Hematopoietic multipotent progenitor cell (in vitro differentiated cells): ENCODE data around the gene CBLN4. TPM values are rescaled to one million over a fixed set of nuclear protein-coding genes. Genes with fewer than 3 reads are reported as not detected.

Source experiments
- DNase-seq, 3 donors: peaks; one replicate each; pipeline ENCODE4 v3.0.0-alpha.2; 2011 to 2015; ENCODE audit warnings: low read depth in 2 of 3, low spot score in 2 of 3
- total RNA-seq: library from RNA; depleted of rRNA; stranded (reverse); fragments of >200 nt; gene quantifications from one replicate; pipeline ENCODE4 v1.2.3, GENCODE V29; 2012

Gene CBLN4
- under 0.01 TPM for total RNA-seq

GRCh38 chr20:56005389-56005715 lies at the start of gene CBLN4:
Gene CBLN4, minus strand, starts transcription at chr20:56005519. Its CDS starts 1,348 bp downstream, at chr20:56004171.
- DNase-seq = no peak

- DNase-seq = no peak
These were observed 37.9 kb upstream of the CBLN4 start for GRCh38 chr20:56043227-56043626.

GRCh38 chr20:56032251-56032650 lies 26.9 kb upstream of the CBLN4 start:
- DNase-seq = no peak

DNA sequence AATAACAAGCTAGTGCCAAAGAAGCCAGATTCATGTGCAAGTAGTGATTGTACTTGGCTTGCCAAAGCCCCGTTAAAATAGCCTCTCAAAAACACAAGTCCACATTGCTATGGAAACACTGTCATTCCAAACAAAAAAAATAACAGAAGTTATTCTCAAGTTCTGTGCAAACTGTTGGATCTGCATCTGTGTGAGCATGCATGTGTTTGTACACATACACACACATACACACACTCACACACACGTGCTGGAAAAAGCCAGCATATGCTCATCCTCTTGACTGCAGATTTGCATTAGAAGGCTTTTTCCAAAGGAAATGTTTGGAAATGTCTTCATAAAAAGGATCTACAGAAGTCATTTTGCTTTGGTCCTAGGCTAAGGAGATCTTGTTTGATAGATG lies 13.4 kb upstream of the CBLN4 start:
- DNase-seq = no peak

DNA sequence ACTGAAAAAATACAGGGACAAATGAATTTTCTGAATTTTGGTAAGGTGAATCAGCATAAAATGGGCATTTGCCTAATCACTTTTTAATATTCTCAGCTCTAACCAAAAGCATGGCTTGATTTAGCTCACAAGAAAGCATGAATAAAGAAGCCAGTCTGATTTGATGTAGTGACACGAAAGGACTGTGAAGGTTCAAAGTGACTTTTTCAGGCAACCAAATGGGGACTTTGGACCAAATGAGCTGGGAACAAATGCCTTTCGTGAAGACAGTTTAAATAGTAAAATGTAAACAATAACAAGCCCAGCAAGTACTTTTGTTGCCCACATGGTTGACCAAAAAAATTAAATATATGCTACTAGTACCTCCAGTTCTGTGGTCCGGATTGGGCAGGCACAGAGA lies 12.9 kb upstream of the CBLN4 start:
- no peak for DNase-seq

DNA sequence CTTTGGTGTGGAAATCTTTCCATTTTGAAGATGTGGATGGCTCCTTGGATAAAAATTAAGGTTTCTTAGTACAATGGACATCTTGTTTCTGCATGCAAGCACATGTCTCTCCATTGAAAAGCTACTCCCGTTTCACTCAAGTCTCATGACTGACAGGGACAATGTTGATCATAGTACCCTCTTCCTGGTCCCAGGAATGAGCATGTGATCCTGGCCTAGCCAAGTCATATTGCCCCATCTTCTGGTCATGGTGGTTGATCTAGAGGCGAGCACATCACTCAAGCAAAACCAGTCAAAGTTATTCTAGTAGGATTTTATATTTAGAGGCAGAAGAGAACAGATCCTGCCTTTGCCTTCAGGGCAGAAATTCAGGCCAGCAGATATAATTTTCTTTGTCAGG lies 12.2 kb upstream of the CBLN4 start:
- no peak for DNase-seq

DNA sequence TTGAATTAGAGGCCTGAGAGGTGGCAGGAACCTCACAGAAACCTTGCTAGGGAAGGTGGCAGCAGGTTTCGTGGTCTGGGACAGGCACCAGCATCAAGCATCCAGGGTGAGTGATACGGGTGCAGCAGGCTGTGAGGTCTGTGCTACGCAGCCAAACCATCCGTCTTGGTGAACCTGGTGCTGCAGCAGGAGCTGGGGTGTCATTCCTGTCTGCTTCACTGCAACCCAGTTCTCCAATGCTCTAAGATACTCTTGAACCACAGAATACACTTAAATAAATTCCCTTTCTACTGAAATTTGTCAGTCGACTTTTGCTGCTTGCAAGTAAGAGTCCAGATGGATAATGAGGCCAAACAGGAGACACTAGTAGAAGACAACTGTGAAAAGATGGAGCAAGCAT lies 9.7 kb upstream of the CBLN4 start:
- DNase-seq = no peak

DNA sequence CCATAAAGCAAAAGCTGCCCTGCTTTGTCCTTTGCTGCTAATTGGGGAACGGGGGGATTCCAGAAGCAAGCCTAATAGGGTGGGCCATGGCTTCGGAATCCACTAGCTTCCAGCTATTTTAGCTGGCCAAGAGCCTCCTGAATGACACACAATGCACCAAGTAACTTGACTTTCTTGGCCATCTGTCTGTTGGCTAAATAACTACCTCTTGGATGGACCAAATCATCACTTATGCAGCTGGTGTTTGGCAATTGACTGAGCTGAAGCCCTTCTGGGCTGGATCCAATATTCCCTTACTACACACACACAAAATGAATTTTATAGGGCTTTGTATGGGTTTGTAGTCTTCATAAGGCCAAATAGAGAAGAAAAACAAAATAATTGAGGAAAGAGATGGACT lies 8.8 kb upstream of the CBLN4 start:
- no peak for DNase-seq

- no peak for DNase-seq
These were observed 519 bp downstream of the CBLN4 start for GRCh38 chr20:56004611-56005388.

DNA sequence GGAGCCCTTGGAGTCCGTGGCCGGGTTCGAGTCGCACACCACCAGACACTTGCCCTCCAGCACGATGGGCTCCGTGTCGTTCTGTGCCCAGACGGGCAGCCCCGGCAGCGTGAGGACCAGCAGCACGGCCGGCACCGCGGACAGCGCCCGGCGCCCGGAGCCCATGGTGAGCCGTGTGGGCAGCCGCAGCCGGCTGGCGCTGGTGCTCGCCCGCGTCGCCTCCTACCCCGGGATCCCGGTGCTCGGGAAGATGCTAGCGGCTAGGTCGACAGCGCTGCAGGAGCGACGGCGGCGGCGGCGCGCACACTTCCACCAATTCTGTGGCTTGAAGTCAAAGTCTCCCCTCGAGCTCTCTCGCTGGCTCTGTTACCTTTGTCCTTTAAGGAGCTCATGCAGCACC lies 1.3 kb downstream of the CBLN4 start:
- no peak for DNase-seq

- no peak for DNase-seq
These were observed 2.2 kb downstream of the CBLN4 start for GRCh38 chr20:56002908-56003800.

GRCh38 chr20:56001890-56002289 lies 3.4 kb downstream of the CBLN4 start:
- DNase-seq = no peak

DNA sequence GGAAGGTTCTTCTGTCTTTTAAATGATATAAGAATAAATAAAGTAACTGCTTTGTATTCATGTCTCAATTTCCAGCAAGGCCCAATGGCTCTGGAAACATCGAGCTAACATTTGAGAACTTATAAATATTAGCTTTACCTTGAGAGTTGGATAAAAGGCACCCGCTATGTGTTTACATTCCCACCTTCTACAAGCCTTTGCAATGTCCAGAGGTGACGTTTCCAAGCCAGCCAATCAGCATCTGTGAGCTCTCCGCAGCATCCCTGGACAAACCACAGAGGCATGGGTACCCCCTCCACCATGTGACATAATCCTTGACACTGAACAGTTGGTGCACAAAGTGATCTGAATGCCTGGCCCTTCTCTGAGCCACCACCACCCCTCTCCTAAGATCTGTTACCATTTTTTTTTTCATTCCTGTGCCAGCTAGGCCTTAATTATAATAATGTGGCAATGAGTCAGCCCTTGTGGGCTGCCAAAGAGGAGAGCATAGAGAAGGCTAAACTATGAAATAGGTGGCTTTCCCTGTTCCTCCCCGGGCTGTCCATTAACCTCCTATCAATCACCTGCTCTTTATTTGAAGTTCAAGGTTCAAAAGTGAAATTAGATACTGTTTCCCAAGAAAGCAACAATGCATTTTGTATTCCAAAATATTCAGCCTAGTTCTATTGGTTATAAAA lies 4.1 kb downstream of the CBLN4 start:
- DNase-seq = no peak

- DNase-seq = no peak
These were observed 26.8 kb downstream of the CBLN4 start for GRCh38 chr20:55978550-55978949.

GRCh38 chr20:55977690-55978459 lies 27.4 kb downstream of the CBLN4 start:
- DNase-seq = no peak

DNA sequence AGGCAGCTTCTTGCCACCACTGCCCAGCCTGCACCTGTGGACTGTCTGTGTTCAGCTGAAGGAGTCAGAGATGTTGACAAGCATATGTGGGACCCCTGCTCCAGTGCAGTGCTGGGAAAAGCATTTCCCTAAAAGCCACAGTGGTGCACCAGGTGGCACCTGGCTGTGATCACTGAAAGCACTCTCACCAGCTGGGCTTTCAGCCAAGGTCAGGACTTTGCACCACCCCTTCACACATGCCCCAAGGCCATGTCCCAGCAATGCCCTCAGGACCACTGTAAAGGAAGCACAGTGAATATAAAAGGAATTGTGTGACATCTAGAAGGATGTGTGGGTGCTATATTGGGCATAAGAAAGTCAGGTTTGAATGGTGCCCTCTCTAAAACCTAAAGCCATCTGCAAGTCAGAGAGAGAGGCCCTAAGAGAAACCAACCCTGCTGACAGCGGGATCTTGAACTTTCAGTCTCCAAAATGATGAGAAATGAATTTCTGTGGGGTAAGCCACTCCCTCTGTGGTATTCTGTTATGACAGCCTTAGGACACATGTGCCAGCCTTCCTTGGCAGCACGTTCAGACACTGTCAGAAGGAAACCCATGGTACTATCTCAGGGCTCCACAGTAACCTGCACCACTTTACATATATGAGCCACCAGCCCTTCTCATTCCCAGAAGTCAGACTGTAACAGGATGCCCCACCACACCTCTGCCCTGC lies 30.7 kb downstream of the CBLN4 start:
- DNase-seq = no peak

DNA sequence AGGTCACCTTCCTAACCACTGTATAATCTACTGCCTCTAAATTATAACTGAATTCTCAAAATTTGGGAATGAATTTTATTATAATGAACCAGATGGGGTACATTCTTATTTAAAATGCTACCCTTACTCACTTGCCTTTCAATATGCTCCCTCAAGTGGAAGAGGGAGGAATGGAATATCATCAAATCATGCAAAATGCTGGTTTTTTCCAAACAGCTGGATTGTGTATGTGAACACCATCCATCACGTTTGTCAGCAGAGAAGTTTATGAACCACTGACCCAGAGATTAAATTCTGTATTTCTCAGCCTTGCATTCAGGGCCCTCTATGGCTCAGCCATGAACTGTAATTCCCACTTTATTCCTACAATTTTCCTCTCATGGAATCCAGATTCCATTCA lies 40.5 kb downstream of the CBLN4 start:
- DNase-seq = no peak

DNA sequence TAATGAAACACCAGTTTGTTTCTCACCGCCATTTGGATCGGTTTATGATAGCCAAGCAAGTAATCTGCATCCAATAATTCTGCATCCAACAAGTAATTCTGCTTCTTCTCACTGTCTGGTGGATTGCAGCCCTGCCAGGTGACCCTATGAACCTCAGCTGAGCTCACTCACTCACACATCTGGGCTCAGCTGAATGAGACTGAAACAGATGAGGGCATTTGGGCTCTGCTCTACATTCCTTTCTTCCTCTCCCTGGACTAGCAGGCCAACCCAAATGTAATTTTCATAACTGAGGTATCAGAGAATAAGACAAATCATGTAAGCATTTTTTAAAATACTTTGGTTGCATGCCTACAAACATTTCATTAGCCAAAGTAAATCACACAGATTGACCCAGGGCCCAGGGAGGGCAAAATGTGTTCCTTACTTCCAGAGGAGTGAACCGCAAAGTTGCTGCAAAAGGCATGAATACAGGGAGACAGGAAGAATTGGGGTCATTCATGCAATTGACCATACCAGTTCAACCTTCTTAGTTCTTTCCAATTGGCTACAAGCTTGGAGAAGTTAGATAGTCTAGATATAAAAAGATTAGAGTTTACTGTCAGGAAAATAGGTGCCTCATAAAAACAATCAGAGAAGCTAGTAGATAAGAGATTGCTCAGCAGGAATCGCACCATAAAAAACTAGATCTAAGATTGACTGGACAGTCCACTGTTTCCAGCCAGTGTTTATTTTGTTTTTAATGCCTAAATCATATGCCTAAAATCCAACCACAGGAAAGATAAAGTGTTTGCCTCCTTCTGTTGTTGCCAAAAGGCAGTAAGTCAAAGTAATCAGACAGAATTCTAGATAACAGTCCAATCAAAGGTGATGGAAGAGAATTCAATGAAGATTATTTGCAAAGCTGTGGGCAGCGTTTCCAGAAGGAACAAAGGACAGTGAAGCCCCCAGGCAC lies 43.7 kb downstream of the CBLN4 start:
- DNase-seq = no peak

DNA sequence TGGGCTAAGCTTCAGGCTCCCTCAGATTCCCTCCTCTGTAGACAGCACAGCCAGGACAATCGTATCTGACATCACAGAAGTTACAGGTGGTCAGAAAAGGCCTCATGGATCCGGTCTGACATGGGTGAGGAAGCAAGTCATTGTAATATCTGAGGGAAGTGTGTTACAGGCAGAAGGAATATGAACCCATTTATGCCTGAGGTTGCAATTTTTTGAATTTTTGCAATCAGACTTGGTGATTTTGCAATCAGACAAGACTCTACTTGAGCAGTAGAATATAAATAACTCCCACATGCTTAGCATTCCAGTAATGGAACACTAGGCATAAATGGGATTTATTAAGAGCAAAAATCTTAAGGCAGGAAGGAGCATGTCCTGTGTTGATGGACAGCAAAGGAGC lies 52.1 kb downstream of the CBLN4 start:
- DNase-seq = no peak
